ENCODE results near the gene NEGR1.

GRCh38 chr1:71792264-71792663, 490.1 kb downstream of the NEGR1 start:
- TF ChIP-seq CTCF (IDR thresholded peaks at IDR 0.05; ENCODE audit: poor library complexity) (no peak), EZH2 (IDR thresholded peaks at IDR 0.05; ENCODE audit: borderline replicate concordance) (no peak), EZH2phosphoT487 (IDR thresholded peaks at IDR 0.05; ENCODE audit: low read depth, severe bottlenecking, unreplicated experiment) (no peak)

Data from hepatocyte (in vitro differentiated cells).